Testis (tissue), 2 donors: Measurements from ENCODE around the gene HOXD12.

Source experiments
- POLR2A ChIP-seq: fragments of 450-650 bp; IDR thresholded peaks from one replicate; pipeline ENCODE4 v1.6.1; 2017; ENCODE audit warnings: antibody characterized with exemption, mild to moderate bottlenecking, moderate library complexity
- TF ChIP-seq, protein P1 (sequence below), 3 experiments: fragments of 450-650 bp in 2 of 3; fragments of 200-600 bp in 1 of 3; sonication (generic) in 1 of 3; IDR thresholded peaks; one replicate each; pipeline ENCODE4 v1.5.1; 2016 to 2019; ENCODE audit warnings: antibody characterized with exemption in 3 of 3, mild to moderate bottlenecking in 2 of 3, moderate library complexity in 1 of 3

- TF ChIP-seq POLR2A, result no peak
- TF ChIP-seq, protein P1, sequence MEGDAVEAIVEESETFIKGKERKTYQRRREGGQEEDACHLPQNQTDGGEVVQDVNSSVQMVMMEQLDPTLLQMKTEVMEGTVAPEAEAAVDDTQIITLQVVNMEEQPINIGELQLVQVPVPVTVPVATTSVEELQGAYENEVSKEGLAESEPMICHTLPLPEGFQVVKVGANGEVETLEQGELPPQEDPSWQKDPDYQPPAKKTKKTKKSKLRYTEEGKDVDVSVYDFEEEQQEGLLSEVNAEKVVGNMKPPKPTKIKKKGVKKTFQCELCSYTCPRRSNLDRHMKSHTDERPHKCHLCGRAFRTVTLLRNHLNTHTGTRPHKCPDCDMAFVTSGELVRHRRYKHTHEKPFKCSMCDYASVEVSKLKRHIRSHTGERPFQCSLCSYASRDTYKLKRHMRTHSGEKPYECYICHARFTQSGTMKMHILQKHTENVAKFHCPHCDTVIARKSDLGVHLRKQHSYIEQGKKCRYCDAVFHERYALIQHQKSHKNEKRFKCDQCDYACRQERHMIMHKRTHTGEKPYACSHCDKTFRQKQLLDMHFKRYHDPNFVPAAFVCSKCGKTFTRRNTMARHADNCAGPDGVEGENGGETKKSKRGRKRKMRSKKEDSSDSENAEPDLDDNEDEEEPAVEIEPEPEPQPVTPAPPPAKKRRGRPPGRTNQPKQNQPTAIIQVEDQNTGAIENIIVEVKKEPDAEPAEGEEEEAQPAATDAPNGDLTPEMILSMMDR (IDR thresholded peaks at IDR 0.05), result no peak
These were observed 5.6 kb downstream of the HOXD12 start for GRCh38 chr2:176105078-176105729.
